ENCODE measurements around the gene CLCNKB.

DNA sequence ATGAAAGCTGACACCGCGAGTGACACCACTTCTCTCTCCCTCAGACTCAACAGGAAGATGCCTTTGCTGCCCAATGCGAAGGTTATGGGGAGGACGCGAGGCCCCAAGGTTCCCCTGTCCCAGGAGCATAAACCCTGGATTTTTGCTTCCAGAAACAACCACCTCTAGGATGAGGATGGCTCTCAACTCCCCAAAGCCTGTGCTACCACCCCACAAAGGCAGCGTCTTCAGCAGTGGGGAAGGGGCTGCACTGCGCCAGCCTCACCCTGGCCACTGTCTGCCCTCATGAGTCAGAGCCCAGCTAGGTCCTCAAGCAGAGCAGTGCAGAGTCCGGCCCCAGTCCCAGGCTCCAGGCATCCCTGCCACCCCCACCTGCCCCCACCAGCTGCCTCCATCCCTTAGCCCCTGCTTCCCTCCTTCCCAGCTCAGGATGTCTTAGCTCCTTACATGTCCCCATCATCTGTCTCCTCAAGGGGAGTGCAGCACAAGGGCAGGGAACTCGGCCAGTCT, 46.5 kb upstream of the CLCNKB start:
- TF ChIP-seq, protein P1, sequence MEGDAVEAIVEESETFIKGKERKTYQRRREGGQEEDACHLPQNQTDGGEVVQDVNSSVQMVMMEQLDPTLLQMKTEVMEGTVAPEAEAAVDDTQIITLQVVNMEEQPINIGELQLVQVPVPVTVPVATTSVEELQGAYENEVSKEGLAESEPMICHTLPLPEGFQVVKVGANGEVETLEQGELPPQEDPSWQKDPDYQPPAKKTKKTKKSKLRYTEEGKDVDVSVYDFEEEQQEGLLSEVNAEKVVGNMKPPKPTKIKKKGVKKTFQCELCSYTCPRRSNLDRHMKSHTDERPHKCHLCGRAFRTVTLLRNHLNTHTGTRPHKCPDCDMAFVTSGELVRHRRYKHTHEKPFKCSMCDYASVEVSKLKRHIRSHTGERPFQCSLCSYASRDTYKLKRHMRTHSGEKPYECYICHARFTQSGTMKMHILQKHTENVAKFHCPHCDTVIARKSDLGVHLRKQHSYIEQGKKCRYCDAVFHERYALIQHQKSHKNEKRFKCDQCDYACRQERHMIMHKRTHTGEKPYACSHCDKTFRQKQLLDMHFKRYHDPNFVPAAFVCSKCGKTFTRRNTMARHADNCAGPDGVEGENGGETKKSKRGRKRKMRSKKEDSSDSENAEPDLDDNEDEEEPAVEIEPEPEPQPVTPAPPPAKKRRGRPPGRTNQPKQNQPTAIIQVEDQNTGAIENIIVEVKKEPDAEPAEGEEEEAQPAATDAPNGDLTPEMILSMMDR (IDR thresholded peaks at IDR 0.05), result no peak
- TF ChIP-seq POLR2AphosphoS5 (IDR thresholded peaks at IDR 0.05; ENCODE audit: low read depth, low read length) (no peak), TCF7L2 (IDR thresholded peaks at IDR 0.05; ENCODE audit: low read depth, low read length) (no peak)
- TF ChIP-seq, protein P2, sequence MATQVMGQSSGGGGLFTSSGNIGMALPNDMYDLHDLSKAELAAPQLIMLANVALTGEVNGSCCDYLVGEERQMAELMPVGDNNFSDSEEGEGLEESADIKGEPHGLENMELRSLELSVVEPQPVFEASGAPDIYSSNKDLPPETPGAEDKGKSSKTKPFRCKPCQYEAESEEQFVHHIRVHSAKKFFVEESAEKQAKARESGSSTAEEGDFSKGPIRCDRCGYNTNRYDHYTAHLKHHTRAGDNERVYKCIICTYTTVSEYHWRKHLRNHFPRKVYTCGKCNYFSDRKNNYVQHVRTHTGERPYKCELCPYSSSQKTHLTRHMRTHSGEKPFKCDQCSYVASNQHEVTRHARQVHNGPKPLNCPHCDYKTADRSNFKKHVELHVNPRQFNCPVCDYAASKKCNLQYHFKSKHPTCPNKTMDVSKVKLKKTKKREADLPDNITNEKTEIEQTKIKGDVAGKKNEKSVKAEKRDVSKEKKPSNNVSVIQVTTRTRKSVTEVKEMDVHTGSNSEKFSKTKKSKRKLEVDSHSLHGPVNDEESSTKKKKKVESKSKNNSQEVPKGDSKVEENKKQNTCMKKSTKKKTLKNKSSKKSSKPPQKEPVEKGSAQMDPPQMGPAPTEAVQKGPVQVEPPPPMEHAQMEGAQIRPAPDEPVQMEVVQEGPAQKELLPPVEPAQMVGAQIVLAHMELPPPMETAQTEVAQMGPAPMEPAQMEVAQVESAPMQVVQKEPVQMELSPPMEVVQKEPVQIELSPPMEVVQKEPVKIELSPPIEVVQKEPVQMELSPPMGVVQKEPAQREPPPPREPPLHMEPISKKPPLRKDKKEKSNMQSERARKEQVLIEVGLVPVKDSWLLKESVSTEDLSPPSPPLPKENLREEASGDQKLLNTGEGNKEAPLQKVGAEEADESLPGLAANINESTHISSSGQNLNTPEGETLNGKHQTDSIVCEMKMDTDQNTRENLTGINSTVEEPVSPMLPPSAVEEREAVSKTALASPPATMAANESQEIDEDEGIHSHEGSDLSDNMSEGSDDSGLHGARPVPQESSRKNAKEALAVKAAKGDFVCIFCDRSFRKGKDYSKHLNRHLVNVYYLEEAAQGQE (IDR thresholded peaks at IDR 0.05; ENCODE audit: insufficient read depth in 1 of 2, low read depth in 2 of 2, low read length in 1 of 2), result no peak
